PC-9 (cell line): ENCODE measurements around the gene CCDC85A. TPM values are rescaled to one million over a fixed set of nuclear protein-coding genes. Genes with fewer than 3 reads are reported as not detected.

Experiments
- BruUV-seq: library from RNA; stranded (reverse); fragments of 400-500 nt; replicated peaks from 2 replicates; lab custom pipeline; 2021; lab: Mats Ljungman, UMichigan
- CTCF ChIA-PET: fragments of 300-600 bp; sonication (Branson Sonifier 250); formaldehyde crosslinking; loops from one replicate; lab custom pipeline; 2022; ENCODE audit warnings: antibody characterized with exemption; lab: Charles Lee
- POLR2A ChIA-PET: fragments of 300-600 bp; sonication (Branson Sonifier 250); formaldehyde crosslinking; loops from one replicate; lab custom pipeline; 2022; ENCODE audit warnings: antibody characterized with exemption; ENCODE audit not compliant: unreplicated experiment; lab: Charles Lee
- DNase-seq, 2 experiments: peaks; one replicate each; pipeline versions ENCODE4 v3.0.0 to v3.0.0-alpha.2; 2015 to 2022; ENCODE audit warnings: mixed read lengths in 1 of 2
- H2AFZ ChIP-seq: fragments of 200-600 bp; sonication (generic); 2 replicates; pipeline ENCODE4 v1.8.1; 2017; ENCODE audit warnings: antibody characterized with exemption
- H3F3A ChIP-seq: fragments of 200-600 bp; sonication (generic); 2 replicates; pipeline ENCODE4 v1.8.1; 2017; ENCODE audit warnings: antibody characterized with exemption, mild to moderate bottlenecking, low read depth; ENCODE audit not compliant: insufficient read depth
- H3K27ac ChIP-seq: fragments of 200-600 bp; sonication (generic); 2 replicates; pipeline ENCODE4 v1.6.1; 2016; ENCODE audit warnings: mixed run types
- H3K27me3 ChIP-seq: fragments of 200-600 bp; sonication (generic); 2 replicates; pipeline ENCODE4 v1.6.1; 2016; ENCODE audit warnings: low read depth, mixed run types; ENCODE audit not compliant: insufficient read depth
- H3K36me3 ChIP-seq: fragments of 200-600 bp; sonication (generic); 2 replicates; pipeline ENCODE4 v1.6.1; 2016; ENCODE audit warnings: low read depth, mixed run types
- H3K4me1 ChIP-seq: fragments of 200-600 bp; sonication (generic); replicated peaks from 2 replicates; pipeline ENCODE4 v1.6.1; 2016; ENCODE audit warnings: mixed run types; ENCODE audit not compliant: insufficient read depth
- H3K4me2 ChIP-seq: fragments of 200-600 bp; sonication (generic); 2 replicates; pipeline ENCODE4 v1.6.1; 2017; ENCODE audit warnings: mixed run types
- H3K4me3 ChIP-seq: fragments of 200-600 bp; sonication (generic); 2 replicates; pipeline ENCODE4 v1.6.1; 2016; ENCODE audit warnings: mixed run types
- H3K79me2 ChIP-seq: fragments of 200-600 bp; sonication (generic); 2 replicates; pipeline ENCODE4 v1.6.1; 2017; ENCODE audit warnings: low read depth, mixed run types
- H3K9me2 ChIP-seq: fragments of 200-600 bp; sonication (generic); 2 replicates; pipeline ENCODE4 v1.8.1; 2017; ENCODE audit warnings: mild to moderate bottlenecking; ENCODE audit not compliant: insufficient read depth
- H3K9me3 ChIP-seq: fragments of 200-600 bp; sonication (generic); 2 replicates; pipeline ENCODE4 v1.8.1; 2016; ENCODE audit warnings: low read depth; ENCODE audit not compliant: insufficient read depth
- H4K20me1 ChIP-seq: fragments of 200-600 bp; sonication (generic); 2 replicates; pipeline ENCODE4 v1.8.1; 2017; ENCODE audit not compliant: insufficient read depth
- EZH2 ChIP-seq: fragments of 200-600 bp; sonication (generic); IDR thresholded peaks from 2 replicates; pipeline ENCODE4 v1.8.0; 2017; ENCODE audit warnings: antibody characterized with exemption, low read depth
- intact Hi-C: fragments of 100-400 bp; cut with micrococcal nuclease; formaldehyde crosslinking; loops from one replicate; pipeline ENCODE4 v1.10.0; 2022; ENCODE audit not compliant: unreplicated experiment
- total RNA-seq: library from RNA; stranded (reverse); gene quantifications from 2 replicates; pipeline ENCODE4 v1.2.3, GENCODE V29; 2021
- TF ChIP-seq, protein P1 (sequence below): fragments of 200-600 bp; sonication (generic); conservative IDR thresholded peaks from 2 replicates; pipeline ENCODE4 v1.6.1; 2017; ENCODE audit warnings: mixed run types, antibody characterized with exemption, mild to moderate bottlenecking, moderate library complexity

Gene CCDC85A
- total RNA-seq, 1 experiment from 2014 or later: not detected

DNA sequence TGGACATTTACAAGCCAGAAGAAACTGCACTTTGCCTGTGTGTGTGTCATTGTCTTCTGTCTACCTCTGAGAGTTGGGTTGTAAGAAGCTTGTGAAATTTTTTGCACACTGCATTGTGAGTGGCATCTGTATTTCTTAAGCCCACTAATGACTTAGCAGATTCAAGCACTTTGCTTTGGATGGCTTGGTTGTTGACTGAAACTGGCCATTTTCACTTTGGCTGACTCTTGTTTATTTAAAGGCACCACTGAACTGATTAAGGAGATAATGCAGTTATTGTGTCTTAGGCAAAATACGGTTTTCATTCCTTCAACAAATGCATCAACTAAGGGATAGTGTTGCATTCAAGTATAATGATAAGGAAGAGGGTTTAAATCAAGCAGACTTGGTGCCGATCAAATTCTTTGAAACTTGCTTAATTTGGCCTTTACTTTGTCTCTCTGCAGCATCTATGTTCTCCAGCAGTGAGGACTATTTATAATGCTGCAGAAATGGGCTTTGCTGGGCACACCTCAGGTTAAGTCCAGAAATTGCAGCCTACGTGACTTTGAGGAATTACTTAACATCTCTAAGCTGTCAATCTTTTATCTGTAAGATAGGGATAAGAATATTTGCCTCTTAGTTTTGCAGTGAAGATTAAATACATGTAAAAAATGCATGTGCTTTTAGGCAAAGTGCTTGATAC is 142.0 kb downstream of the CCDC85A start:
- DNase-seq: no peak
- no peak overlapping the region for H3K27ac ChIP-seq
- no peaks in the 10 kb centered on the region for H3K79me2 ChIP-seq

GRCh38 chr2:56326346-56326741 is 142.6 kb downstream of the CCDC85A start:
- Histone ChIP-seq H3K27me3 (peaks cover 16% of the 10 kb centered on the region), H3K27ac (no peak overlapping the region), H3K9me2 (no peaks in the 10 kb centered on the region), H2AFZ (no peak overlapping the region), H3K4me3 (no peak overlapping the region), H3K79me2 (no peaks in the 10 kb centered on the region), H3K4me1 (no peaks in the 10 kb centered on the region), H3F3A (no peaks in the 10 kb centered on the region), H4K20me1 (no peaks in the 10 kb centered on the region), H3K9me3 (no peaks in the 10 kb centered on the region), H3K36me3 (no peaks in the 10 kb centered on the region), H3K4me2 (no peak overlapping the region)
- ChIA-PET POLR2A (no interaction called here), CTCF (no interaction called here)
- intact Hi-C loops: no loop called here
- no peak for DNase-seq
- TF ChIP-seq, protein P1, sequence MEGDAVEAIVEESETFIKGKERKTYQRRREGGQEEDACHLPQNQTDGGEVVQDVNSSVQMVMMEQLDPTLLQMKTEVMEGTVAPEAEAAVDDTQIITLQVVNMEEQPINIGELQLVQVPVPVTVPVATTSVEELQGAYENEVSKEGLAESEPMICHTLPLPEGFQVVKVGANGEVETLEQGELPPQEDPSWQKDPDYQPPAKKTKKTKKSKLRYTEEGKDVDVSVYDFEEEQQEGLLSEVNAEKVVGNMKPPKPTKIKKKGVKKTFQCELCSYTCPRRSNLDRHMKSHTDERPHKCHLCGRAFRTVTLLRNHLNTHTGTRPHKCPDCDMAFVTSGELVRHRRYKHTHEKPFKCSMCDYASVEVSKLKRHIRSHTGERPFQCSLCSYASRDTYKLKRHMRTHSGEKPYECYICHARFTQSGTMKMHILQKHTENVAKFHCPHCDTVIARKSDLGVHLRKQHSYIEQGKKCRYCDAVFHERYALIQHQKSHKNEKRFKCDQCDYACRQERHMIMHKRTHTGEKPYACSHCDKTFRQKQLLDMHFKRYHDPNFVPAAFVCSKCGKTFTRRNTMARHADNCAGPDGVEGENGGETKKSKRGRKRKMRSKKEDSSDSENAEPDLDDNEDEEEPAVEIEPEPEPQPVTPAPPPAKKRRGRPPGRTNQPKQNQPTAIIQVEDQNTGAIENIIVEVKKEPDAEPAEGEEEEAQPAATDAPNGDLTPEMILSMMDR: no peak
- TF ChIP-seq EZH2: no peak
- no TSS peak for BruUV-seq

More for the DNA sequence above, 142.0 kb downstream of the CCDC85A start:
- Histone ChIP-seq H3K9me2 (no peaks in the 10 kb centered on the region), H3K4me2 (no peak overlapping the region), H3K9me3 (no peaks in the 10 kb centered on the region), H4K20me1 (no peaks in the 10 kb centered on the region), H3K4me3 (no peak overlapping the region), H3F3A (no peaks in the 10 kb centered on the region), H3K4me1 (no peaks in the 10 kb centered on the region), H2AFZ (no peak overlapping the region), H3K27me3 (peaks cover 16% of the 10 kb centered on the region), H3K36me3 (no peaks in the 10 kb centered on the region)
- no TSS peak for BruUV-seq
- intact Hi-C loops: no loop called here
- CTCF ChIA-PET: interaction anchor here (0.5 kb wide), 1 partner anchor 12 kb away, joined by 3 read pairs; no protein-coding TSS in a partner anchor
- TF ChIP-seq, protein P1: no peak
- no peak for TF ChIP-seq EZH2
- POLR2A ChIA-PET: no interaction called here

- CTCF ChIA-PET: no interaction called here
- H3K36me3 ChIP-seq: no peaks in the 10 kb centered on the region
- H3K9me3 ChIP-seq: no peaks in the 10 kb centered on the region
- DNase-seq: no peak
- no peak overlapping the region for H3K4me2 ChIP-seq
- H3K27me3 ChIP-seq: peaks cover 16% of the 10 kb centered on the region
- H3K27ac ChIP-seq: no peak overlapping the region
- no peaks in the 10 kb centered on the region for H4K20me1 ChIP-seq
- no peak overlapping the region for H3K4me3 ChIP-seq
- no peak overlapping the region for H2AFZ ChIP-seq
- 0 out of 2 replicates have a peak, but pooled peaks cover under 1% of the 10 kb centered on the region for H3K9me2 ChIP-seq
- POLR2A ChIA-PET: no interaction called here
- no peak for TF ChIP-seq EZH2
- TF ChIP-seq, protein P1: no peak
- intact Hi-C loops: no loop called here
- H3K4me1 ChIP-seq: no peaks in the 10 kb centered on the region
- BruUV-seq: no TSS peak
- H3F3A ChIP-seq: no peaks in the 10 kb centered on the region
- H3K79me2 ChIP-seq: no peaks in the 10 kb centered on the region
These were observed 148.0 kb downstream of the CCDC85A start for GRCh38 chr2:56331810-56332209.
